OCI-LY3 (cell line): Measurements from ENCODE around the gene FHL2.

Source experiments
- H2AFZ ChIP-seq: fragments of 200-600, 300-600 bp; shearing (Covaris generic); 2 replicates; pipeline ENCODE4 v1.6.0; 2014; ENCODE audit warnings: antibody characterized with exemption, low read depth, low read length
- H3K27ac ChIP-seq: fragments of 200-600, 300-600 bp; sonication (generic); 2 replicates; pipeline ENCODE4 v1.5.1; 2014; ENCODE audit warnings: mild to moderate bottlenecking, low read length, moderate library complexity, mixed read lengths
- H3K27me3 ChIP-seq: fragments of 200-600, 300-600 bp; sonication (generic); 2 replicates; pipeline ENCODE4 v1.6.1; 2014; ENCODE audit warnings: low read depth, low read length, mixed read lengths
- H3K36me3 ChIP-seq: fragments of 200-600, 300-600 bp; sonication (generic); replicated peaks from 2 replicates; pipeline ENCODE3; 2014; ENCODE audit warnings: low read depth, low read length, mixed read lengths
- H3K4me1 ChIP-seq: fragments of 300-600, 200-600 bp; sonication (generic); 2 replicates; pipeline ENCODE4 v1.6.1; 2014; ENCODE audit warnings: low read length, mixed read lengths
- H3K4me2 ChIP-seq: fragments of 200-600, 300-600 bp; sonication (generic); 2 replicates; pipeline ENCODE4 v1.6.1; 2014; ENCODE audit warnings: low read length, mixed read lengths
- H3K4me3 ChIP-seq: fragments of 300-600, 200-600 bp; sonication (generic); 2 replicates; pipeline ENCODE4 v1.5.1; 2014; ENCODE audit warnings: antibody characterized with exemption, mild to moderate bottlenecking, low read length, moderate library complexity
- H3K79me2 ChIP-seq: fragments of 300-600, 200-600 bp; shearing (Covaris generic); 2 replicates; pipeline ENCODE4 v1.6.1; 2014; ENCODE audit warnings: mild to moderate bottlenecking, low read length, mixed read lengths
- H3K9ac ChIP-seq: fragments of 300-600, 200-600 bp; shearing (Covaris generic); 2 replicates; pipeline ENCODE4 v1.6.0; 2014; ENCODE audit warnings: mild to moderate bottlenecking, low read length, moderate library complexity
- H3K9me3 ChIP-seq: fragments of 200-600, 300-600 bp; shearing (Covaris generic); 2 replicates; pipeline ENCODE4 v1.6.1; 2014; ENCODE audit warnings: low read length, mixed read lengths; ENCODE audit not compliant: insufficient read depth
- H4K20me1 ChIP-seq: fragments of 200-600, 300-600 bp; sonication (generic); 2 replicates; pipeline ENCODE4 v1.6.1; 2016; ENCODE audit warnings: low read length, mixed read lengths; ENCODE audit not compliant: insufficient read depth
- EZH2phosphoT487 ChIP-seq: fragments of 200-600 bp; shearing (Covaris generic); IDR thresholded peaks from 2 replicates; pipeline ENCODE4 v1.6.1; 2018; ENCODE audit warnings: antibody characterized with exemption, mixed run types, low read depth
- TF ChIP-seq, protein P1 (sequence below): fragments of 200-600, 300-600 bp; sonication (generic); IDR thresholded peaks from 2 replicates; pipeline ENCODE4 v1.5.1; 2014; ENCODE audit warnings: antibody characterized with exemption, low read length, low read depth

Gene FHL2

DNA sequence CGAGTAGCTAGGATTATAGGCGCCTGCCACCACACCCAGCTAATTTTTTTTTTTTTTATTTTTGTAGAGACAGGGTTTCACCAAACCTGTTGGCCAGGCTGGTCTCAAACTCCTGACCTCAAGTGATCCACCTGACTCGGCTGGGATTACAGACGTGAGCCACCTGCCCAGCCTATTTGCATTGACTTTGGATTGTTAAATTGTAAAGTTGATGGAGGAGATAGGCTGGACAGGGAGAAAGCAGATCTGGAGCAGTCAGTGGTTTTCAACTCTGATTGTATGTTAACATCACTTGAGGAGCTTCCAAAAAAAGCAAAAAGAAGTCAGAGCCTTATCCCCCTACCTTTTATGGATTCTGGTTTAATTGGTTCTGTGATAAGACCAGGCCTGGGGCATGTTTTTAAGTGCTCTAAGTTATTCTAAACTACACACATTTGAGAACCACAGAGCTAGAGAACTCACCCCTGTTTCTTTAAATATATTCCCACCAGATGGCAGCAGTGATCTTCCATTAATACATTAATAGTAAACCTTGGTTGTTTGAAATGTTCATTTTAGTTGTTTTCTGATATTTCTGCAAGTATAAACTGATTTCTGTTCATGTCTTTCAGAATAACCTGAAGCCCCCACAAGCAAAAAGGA is 54.0 kb downstream of the FHL2 start:
- Histone ChIP-seq H3K4me2 (no peak overlapping the region), H2AFZ (no peak overlapping the region), H3K27ac (no peak overlapping the region), H3K4me1 (no peaks in the 10 kb centered on the region), H3K9me3 (no peaks in the 10 kb centered on the region), H3K9ac (no peak overlapping the region), H3K4me3 (no peak overlapping the region), H4K20me1 (no peaks in the 10 kb centered on the region), H3K79me2 (peaks cover 15% of the 10 kb centered on the region), H3K27me3 (no peaks in the 10 kb centered on the region), H3K36me3 (peaks cover 69% of the 10 kb centered on the region)
- no peak for TF ChIP-seq EZH2phosphoT487
- TF ChIP-seq, protein P1, sequence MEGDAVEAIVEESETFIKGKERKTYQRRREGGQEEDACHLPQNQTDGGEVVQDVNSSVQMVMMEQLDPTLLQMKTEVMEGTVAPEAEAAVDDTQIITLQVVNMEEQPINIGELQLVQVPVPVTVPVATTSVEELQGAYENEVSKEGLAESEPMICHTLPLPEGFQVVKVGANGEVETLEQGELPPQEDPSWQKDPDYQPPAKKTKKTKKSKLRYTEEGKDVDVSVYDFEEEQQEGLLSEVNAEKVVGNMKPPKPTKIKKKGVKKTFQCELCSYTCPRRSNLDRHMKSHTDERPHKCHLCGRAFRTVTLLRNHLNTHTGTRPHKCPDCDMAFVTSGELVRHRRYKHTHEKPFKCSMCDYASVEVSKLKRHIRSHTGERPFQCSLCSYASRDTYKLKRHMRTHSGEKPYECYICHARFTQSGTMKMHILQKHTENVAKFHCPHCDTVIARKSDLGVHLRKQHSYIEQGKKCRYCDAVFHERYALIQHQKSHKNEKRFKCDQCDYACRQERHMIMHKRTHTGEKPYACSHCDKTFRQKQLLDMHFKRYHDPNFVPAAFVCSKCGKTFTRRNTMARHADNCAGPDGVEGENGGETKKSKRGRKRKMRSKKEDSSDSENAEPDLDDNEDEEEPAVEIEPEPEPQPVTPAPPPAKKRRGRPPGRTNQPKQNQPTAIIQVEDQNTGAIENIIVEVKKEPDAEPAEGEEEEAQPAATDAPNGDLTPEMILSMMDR: peak; percentile 50

DNA sequence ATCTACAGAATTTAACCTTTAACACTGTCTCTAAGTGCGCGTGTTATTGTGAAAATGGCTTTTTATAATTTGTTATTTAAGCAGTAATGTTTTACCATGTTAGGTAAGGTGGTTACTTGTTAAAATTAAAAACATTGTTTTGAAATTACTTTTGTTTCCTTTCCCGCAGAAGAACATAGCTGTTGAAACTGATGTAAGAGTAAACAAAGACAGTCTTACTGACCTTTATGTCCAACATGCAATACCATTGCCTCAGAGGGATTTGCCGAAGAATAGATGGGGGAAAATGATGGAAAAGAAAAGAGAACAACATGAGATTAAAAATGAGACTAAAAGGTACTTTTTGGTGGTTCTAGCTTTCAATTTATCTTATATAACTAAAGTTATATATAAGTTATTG is 59.4 kb downstream of the FHL2 start:
- TF ChIP-seq, protein P1: no peak
- TF ChIP-seq EZH2phosphoT487: no peak
- H3K36me3 ChIP-seq: peaks cover 40% of the 10 kb centered on the region
- H3K9me3 ChIP-seq: no peaks in the 10 kb centered on the region
- H4K20me1 ChIP-seq: peaks cover 3% of the 10 kb centered on the region; the same call in 1 of the 2 replicates
- H3K4me2 ChIP-seq: peak overlapping the region; percentile 69; the same call in 1 of the 2 replicates
- peaks cover 55% of the 10 kb centered on the region for H3K79me2 ChIP-seq
- no peak overlapping the region for H3K9ac ChIP-seq
- no peak overlapping the region for H3K27ac ChIP-seq
- no peaks in the 10 kb centered on the region for H3K27me3 ChIP-seq
- H3K4me3 ChIP-seq: 0 out of 2 replicates have a peak overlapping the region, but pooled peaks have one; percentile 93
- H2AFZ ChIP-seq: no peak overlapping the region
- H3K4me1 ChIP-seq: peaks cover 18% of the 10 kb centered on the region

DNA sequence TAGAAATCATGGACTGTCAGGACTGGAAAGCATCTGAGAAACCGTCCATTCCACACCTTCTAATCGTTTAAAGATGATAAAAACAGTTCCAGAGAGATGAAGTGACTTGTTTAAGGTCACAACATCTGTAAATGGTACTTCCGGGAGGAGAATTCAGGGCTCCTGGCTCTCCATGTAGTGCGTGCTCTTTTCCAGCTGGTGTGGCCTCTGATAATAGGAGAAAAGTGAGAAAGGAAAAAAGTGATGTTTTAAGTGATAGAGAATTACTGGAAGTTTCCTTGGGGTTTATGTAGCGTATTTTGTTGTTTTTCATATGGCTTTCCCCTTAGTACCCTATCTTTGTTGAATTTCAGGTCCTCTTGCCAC is 60.8 kb downstream of the FHL2 start:
- Histone ChIP-seq H3K4me3 (peak overlapping the region; percentile 93), H3K36me3 (peaks cover 34% of the 10 kb centered on the region), H3K27me3 (no peaks in the 10 kb centered on the region), H3K9me3 (no peaks in the 10 kb centered on the region), H3K79me2 (peaks cover 55% of the 10 kb centered on the region), H4K20me1 (peaks cover 3% of the 10 kb centered on the region; the same call in 1 of the 2 replicates), H3K4me2 (peak overlapping the region; percentile 69), H2AFZ (no peak overlapping the region), H3K9ac (peak overlapping the region; percentile 85), H3K4me1 (peaks cover 18% of the 10 kb centered on the region), H3K27ac (0 out of 2 replicates have a peak overlapping the region, but pooled peaks have one; percentile 5)
- no peak for TF ChIP-seq EZH2phosphoT487
- TF ChIP-seq, protein P1: no peak

DNA sequence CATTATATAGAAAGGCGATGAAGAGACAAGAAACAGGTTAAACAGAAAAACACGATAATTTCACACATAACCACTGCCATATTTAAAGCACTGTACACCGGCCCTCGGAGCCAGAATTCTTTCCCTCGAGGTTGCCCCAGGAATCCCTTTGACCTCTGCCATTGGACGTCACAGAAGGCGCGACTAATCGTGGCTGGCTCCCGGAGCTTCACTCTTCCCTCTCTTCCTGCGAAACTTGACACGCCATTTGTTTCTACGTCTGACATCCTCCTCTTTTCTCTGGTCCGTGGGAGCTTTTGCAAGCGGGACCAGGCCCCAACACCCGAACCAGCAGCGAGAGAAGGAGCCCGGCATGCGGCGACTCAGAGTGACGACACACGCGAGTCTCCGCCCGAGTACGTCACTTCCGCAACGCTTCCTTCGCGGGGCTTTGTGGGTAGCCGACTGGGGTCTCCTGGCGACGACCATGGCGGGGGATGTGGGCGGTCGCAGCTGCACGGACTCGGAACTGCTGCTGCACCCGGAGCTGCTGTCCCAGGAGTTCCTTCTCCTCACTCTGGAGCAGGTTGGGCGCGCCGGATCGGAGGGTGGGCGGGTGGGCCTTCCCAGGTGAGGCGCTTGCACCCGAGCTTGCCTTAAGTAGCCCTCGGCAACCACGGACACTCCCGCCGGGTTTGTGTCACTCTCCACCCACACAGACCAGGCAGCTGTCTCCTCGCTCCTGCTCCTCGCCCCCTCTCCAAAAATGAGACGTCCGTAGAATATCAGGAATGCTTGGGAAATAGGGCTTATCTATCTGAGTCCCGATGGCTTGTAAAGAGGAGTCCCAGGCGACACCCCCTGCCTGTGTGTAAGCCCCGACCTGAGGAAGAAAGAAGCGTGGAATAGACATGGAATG is 61.5 kb downstream of the FHL2 start, which contains the start of gene C2orf49:
Gene C2orf49, plus strand, starts transcription at position 419 of the 898 bp plus-strand sequence. Its CDS starts 48 bp downstream, at position 467.
- H3K9me3 ChIP-seq: no peaks in the 10 kb centered on the region

More for the DNA sequence above, 61.5 kb downstream of the FHL2 start, which contains the start of gene C2orf49:
- peak within 1 kb of the TSS; percentile 82 for H3K27ac ChIP-seq
- peak within 1 kb of the TSS; percentile 99 for H2AFZ ChIP-seq
- H3K4me1 ChIP-seq: peaks cover 18% of the 10 kb centered on the region
- peak within 1 kb of the TSS; percentile 93 for H3K4me3 ChIP-seq
- H3K36me3 ChIP-seq: peaks cover 29% of the 10 kb centered on the region
- H3K4me2 ChIP-seq: peak within 1 kb of the TSS; percentile 97
- H3K79me2 ChIP-seq: peaks cover 55% of the 10 kb centered on the region
- H3K9ac ChIP-seq: peak within 1 kb of the TSS; percentile 92
- H3K27me3 ChIP-seq: no peaks in the 10 kb centered on the region
- peaks cover 3% of the 10 kb centered on the region; the same call in 1 of the 2 replicates for H4K20me1 ChIP-seq
- TF ChIP-seq, protein P1: no peak
- TF ChIP-seq EZH2phosphoT487: no peak
